ENCODE results near the gene IL13RA1.

Gene IL13RA1

GRCh38 chrX:118779581-118779980, 52.2 kb downstream of the IL13RA1 start:
- no peak for ATAC-seq
- TF ChIP-seq TCF4 (CRISPR knock-in tag; IDR thresholded peaks at IDR 0.05; ENCODE audit: borderline replicate concordance) (no peak), TOX (CRISPR knock-in tag; IDR thresholded peaks at IDR 0.05; ENCODE audit: borderline replicate concordance) (no peak), PATZ1 (CRISPR knock-in tag; IDR thresholded peaks at IDR 0.05; ENCODE audit: borderline replicate concordance) (no peak), GLIS3 (CRISPR knock-in tag; IDR thresholded peaks at IDR 0.05) (no peak), CREB5 (CRISPR knock-in tag; IDR thresholded peaks at IDR 0.05; ENCODE audit: low read depth) (0 out of 2 replicates have a peak, but pooled peaks have one; percentile 28), CSDC2 (CRISPR knock-in tag; IDR thresholded peaks at IDR 0.05) (no peak), RARB (CRISPR knock-in tag; IDR thresholded peaks at IDR 0.05) (no peak), ISL1 (CRISPR knock-in tag; IDR thresholded peaks at IDR 0.05) (peak; percentile 72), TSHZ2 (CRISPR knock-in tag; IDR thresholded peaks at IDR 0.05) (no peak)

GRCh38 chrX:118780509-118780908, 53.1 kb downstream of the IL13RA1 start:
- ATAC-seq, result no peak
- TF ChIP-seq ZFP3 (CRISPR knock-in tag; IDR thresholded peaks at IDR 0.05) (no peak), ZNF565 (CRISPR knock-in tag; conservative IDR thresholded peaks at IDR 0.05; ENCODE audit: low read depth) (no peak), ZFP30 (CRISPR knock-in tag; IDR thresholded peaks at IDR 0.05) (no peak), ARNTL (CRISPR knock-in tag; IDR thresholded peaks at IDR 0.05; ENCODE audit: borderline replicate concordance, low read depth) (no peak), TSHZ2 (CRISPR knock-in tag; IDR thresholded peaks at IDR 0.05) (no peak), SNAI2 (CRISPR knock-in tag; IDR thresholded peaks at IDR 0.05) (no peak), PATZ1 (CRISPR knock-in tag; IDR thresholded peaks at IDR 0.05; ENCODE audit: borderline replicate concordance) (no peak), CSDC2 (CRISPR knock-in tag; IDR thresholded peaks at IDR 0.05) (no peak), TCF4 (CRISPR knock-in tag; IDR thresholded peaks at IDR 0.05; ENCODE audit: borderline replicate concordance) (no peak), ZNF8 (CRISPR knock-in tag; IDR thresholded peaks at IDR 0.05) (no peak), ZNF70 (CRISPR knock-in tag; IDR thresholded peaks at IDR 0.05) (no peak), BACH2 (CRISPR knock-in tag; IDR thresholded peaks at IDR 0.05; ENCODE audit: borderline replicate concordance) (no peak), PPARA (CRISPR knock-in tag; IDR thresholded peaks at IDR 0.05; ENCODE audit: borderline replicate concordance) (no peak), ZC3H10 (CRISPR knock-in tag; IDR thresholded peaks at IDR 0.05) (no peak), ESRRG (CRISPR knock-in tag; IDR thresholded peaks at IDR 0.05) (no peak), GLIS3 (CRISPR knock-in tag; IDR thresholded peaks at IDR 0.05) (no peak), OSR1 (CRISPR knock-in tag; IDR thresholded peaks at IDR 0.05) (no peak), CREB5 (CRISPR knock-in tag; IDR thresholded peaks at IDR 0.05; ENCODE audit: low read depth) (no peak), ISL1 (CRISPR knock-in tag; IDR thresholded peaks at IDR 0.05) (no peak), TOX (CRISPR knock-in tag; IDR thresholded peaks at IDR 0.05; ENCODE audit: borderline replicate concordance) (no peak)

Measured in SK-N-SH treated with all-trans-retinoic acid at 6 μM for 48 hours (cell line).